ENCODE data around the gene C2orf92. TPM values are rescaled to one million over a fixed set of nuclear protein-coding genes. Genes with fewer than 3 reads are reported as not detected.

C2orf92 gene
- polyA plus RNA-seq, 2 of the 4 experiments (the other 2 are of a cell fraction) = 1.1 to 2.7 TPM

DNA sequence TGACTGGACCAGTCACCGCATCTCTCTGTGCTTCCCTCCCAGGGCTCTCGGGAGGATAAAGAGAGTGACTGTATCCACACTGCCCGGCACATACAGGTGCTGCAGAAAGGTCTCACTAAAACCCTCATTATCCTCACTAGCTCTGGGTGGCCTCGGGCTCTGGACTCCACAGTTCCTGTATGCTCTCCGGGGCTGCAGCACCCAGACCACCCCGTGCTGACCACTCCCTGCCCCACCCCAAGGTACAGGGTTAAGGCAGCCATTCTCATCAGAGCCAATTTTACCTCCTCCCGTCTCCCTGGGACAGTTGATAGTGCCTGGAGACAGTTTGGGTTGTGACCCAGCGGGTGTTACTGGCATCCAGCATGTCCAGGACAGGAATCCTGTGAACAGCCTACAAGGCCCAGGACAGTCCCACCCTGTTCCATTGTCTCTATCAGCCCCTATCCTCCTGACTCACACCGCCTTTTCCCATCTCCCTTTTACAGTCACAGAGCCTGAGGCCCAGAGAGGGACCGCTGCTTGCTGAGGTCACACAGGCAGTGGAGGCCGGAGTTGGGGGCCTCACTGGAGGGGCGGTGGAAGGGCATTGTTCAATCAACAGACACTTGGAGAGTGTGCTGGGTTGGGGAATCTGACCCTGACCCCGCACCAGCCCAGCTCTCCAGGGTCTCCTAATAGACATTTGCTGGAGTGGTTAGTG, 45.6 kb downstream of the C2orf92 start (continued):
- TF ChIP-seq RAD21 (conservative IDR thresholded peaks at IDR 0.05 in 1 of 2, IDR thresholded peaks at IDR 0.05 in 1 of 2) (no peak), TFCP2L1 (CRISPR knock-in tag; IDR thresholded peaks at IDR 0.05) (no peak), HOXB5 (CRISPR knock-in tag; IDR thresholded peaks at IDR 0.05) (no peak), MAFK (IDR thresholded peaks at IDR 0.05; ENCODE audit: partially characterized antibody) (no peak), EP300 (IDR thresholded peaks at IDR 0.05) (no peak), CHD2 (IDR thresholded peaks at IDR 0.05; ENCODE audit: low read length, partially characterized antibody) (no peak), ZSCAN20 (CRISPR knock-in tag; IDR thresholded peaks at IDR 0.05) (no peak), RFX5 (IDR thresholded peaks at IDR 0.05) (no peak)

DNA sequence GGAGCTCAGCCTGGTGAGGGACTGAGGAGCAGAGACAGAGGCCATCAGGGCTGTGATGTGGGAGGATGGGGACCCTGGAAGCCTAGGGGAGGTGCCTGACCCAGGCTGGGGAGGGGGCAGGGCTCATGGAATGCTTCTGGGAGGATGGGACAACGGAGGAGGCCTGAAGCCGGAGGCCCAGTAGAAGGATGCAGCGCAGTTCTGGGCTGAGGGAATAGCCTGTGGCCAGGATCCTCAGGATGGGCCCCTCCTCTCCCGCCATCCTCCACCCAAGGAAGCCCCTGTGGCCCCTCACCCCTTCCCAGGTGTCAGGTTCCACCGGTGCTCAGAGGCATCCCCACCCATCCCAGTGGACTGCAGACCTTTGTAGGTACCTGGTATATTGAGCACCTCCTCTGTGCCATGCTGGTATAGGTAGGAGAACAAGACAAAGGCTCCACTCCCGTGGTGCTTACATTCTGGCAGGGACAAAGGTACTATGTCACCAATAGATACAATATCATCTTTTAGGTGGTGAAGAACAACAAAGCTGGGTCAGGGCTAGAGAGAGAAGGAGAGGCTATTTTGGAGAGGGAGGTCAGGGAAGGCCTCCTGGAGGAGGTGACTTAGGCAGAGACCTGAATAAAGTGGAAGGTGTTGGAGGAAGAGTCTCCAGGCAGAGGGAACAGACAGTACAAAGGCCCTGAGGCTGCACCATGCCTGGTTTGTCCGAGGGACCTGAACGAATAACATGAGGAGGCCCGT, 46.6 kb downstream of the C2orf92 start:
- no peak overlapping the region for H3K4me3 ChIP-seq

DNA sequence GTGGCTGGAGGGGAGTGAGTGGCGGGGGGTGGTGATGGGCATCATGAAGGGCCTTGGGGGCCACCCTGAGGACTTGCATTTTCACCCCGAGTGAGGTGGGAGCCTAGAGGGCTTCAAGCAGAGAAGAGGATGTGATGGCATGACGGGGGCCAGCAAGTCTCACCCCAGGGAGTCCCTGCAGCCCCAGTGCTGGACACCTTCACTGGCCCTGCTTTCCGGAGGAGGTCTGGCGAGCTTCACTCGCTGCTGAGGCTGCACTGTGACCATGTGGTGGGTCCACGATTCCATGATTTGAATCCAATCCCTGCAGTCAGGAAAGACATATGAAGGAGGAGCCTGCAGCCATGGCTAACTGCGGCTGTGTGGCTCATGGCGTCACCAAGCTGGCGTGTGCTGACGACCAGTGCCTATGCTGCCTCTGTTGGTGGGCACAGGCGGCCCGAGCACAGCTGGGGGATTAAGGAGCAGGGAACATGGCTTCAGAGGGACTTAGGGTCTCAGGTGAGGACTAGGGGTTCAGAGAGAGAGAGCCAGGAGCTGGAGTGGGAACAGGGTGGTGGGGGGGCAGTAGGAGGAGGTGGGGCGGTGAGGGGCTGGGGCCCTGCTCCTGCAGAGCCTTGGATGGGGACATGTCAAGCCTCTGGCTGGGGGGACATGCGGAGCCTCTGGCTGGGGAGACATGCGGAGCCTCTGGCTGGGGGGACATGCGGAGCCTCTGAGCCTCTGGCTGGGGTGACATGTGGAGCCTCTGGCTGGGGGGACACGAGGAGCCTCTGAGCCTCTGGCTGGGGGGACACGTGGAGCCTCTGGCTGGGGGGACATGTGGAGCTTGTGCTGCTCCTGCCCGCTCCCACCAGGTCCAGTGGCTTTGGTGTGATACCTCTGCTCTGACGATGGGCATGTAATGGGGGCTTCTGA, 47.4 kb downstream of the C2orf92 start:
- ATAC-seq (no peak), DNase-seq (ENCODE audit: low read depth in 1 of 2, low spot score in 1 of 2) (no peak), FAIRE-seq (no peak)
- ChIA-PET CTCF (interaction anchor here (0.7 kb wide), 1 partner anchor 101 kb away, joined by 3 read pairs; no protein-coding TSS in a partner anchor), POLR2A (no interaction called here)
- WGBS (ENCODE audit: missing lambda C conversion rate) = 58% methylated on average over 17 of the region's 21 CpGs
- no peak overlapping the region for H3K4me2 ChIP-seq
- TF ChIP-seq FOXS1 (CRISPR knock-in tag; IDR thresholded peaks at IDR 0.05) = no peak
- TF ChIP-seq CHD4 (IDR thresholded peaks at IDR 0.05; ENCODE audit: borderline replicate concordance) = no peak
- TF ChIP-seq, protein P1, sequence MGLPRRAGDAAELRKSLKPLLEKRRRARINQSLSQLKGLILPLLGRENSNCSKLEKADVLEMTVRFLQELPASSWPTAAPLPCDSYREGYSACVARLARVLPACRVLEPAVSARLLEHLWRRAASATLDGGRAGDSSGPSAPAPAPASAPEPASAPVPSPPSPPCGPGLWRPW (IDR thresholded peaks at IDR 0.05) = no peak
- no peak for TF ChIP-seq SMC3 (IDR thresholded peaks at IDR 0.05)
- no peak for TF ChIP-seq MAFK (IDR thresholded peaks at IDR 0.05; ENCODE audit: partially characterized antibody)
- TF ChIP-seq CBX2 (IDR thresholded peaks at IDR 0.05; ENCODE audit: borderline replicate concordance, low read depth) = no peak
- H3K27ac ChIP-seq = no peak overlapping the region
- no peaks in the 10 kb centered on the region for H3K4me1 ChIP-seq
- no peaks in the 10 kb centered on the region for H3K9me3 ChIP-seq
- H3K4me3 ChIP-seq = no peak overlapping the region

More for the DNA sequence above, 46.6 kb downstream of the C2orf92 start:
- no peak for TF ChIP-seq NFE2L2 (conservative IDR thresholded peaks at IDR 0.05; ENCODE audit: low read length)
- no peak for TF ChIP-seq BHLHE40 (IDR thresholded peaks at IDR 0.05; ENCODE audit: low read depth, low read length)
- no peak for TF ChIP-seq EHF (CRISPR knock-in tag; IDR thresholded peaks at IDR 0.05)
- TF ChIP-seq, protein P2, sequence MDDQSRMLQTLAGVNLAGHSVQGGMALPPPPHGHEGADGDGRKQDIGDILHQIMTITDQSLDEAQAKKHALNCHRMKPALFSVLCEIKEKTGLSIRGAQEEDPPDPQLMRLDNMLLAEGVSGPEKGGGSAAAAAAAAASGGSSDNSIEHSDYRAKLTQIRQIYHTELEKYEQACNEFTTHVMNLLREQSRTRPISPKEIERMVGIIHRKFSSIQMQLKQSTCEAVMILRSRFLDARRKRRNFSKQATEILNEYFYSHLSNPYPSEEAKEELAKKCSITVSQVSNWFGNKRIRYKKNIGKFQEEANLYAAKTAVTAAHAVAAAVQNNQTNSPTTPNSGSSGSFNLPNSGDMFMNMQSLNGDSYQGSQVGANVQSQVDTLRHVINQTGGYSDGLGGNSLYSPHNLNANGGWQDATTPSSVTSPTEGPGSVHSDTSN (IDR thresholded peaks at IDR 0.05) = no peak
- TF ChIP-seq CBX2 (IDR thresholded peaks at IDR 0.05; ENCODE audit: borderline replicate concordance, low read depth) = no peak
- no peak for TF ChIP-seq MAFK (IDR thresholded peaks at IDR 0.05; ENCODE audit: partially characterized antibody)
- TF ChIP-seq PHF8 (IDR thresholded peaks at IDR 0.05; ENCODE audit: borderline replicate concordance, low read depth) = no peak
- TF ChIP-seq JUNB (IDR thresholded peaks at IDR 0.05) = no peak
- no peak for TF ChIP-seq SMC3 (IDR thresholded peaks at IDR 0.05)
- no peak for TF ChIP-seq FOXS1 (CRISPR knock-in tag; IDR thresholded peaks at IDR 0.05)
- no peak for TF ChIP-seq SREBF2 (IDR thresholded peaks at IDR 0.05)
- no peak for TF ChIP-seq HOXB13 (CRISPR knock-in tag; IDR thresholded peaks at IDR 0.05; ENCODE audit: low read depth)
- TF ChIP-seq POLR2A (IDR thresholded peaks at IDR 0.05; ENCODE audit: low read length) = no peak
- no peak for TF ChIP-seq NR3C1 (IDR thresholded peaks at IDR 0.05)
- no peak for TF ChIP-seq NPAS2 (CRISPR knock-in tag; IDR thresholded peaks at IDR 0.05; ENCODE audit: borderline replicate concordance)
- no peak for TF ChIP-seq CHD2 (IDR thresholded peaks at IDR 0.05; ENCODE audit: low read length, partially characterized antibody)
- TF ChIP-seq KDM5A (IDR thresholded peaks at IDR 0.05) = no peak
- TF ChIP-seq CEBPB (IDR thresholded peaks at IDR 0.05) = no peak
- TF ChIP-seq RFX5 (IDR thresholded peaks at IDR 0.05) = no peak
- TF ChIP-seq, protein P3, sequence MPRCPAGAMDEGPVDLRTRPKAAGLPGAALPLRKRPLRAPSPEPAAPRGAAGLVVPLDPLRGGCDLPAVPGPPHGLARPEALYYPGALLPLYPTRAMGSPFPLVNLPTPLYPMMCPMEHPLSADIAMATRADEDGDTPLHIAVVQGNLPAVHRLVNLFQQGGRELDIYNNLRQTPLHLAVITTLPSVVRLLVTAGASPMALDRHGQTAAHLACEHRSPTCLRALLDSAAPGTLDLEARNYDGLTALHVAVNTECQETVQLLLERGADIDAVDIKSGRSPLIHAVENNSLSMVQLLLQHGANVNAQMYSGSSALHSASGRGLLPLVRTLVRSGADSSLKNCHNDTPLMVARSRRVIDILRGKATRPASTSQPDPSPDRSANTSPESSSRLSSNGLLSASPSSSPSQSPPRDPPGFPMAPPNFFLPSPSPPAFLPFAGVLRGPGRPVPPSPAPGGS (IDR thresholded peaks at IDR 0.05) = no peak
- ATAC-seq (no peak), FAIRE-seq (no peak), DNase-seq (ENCODE audit: low read depth in 1 of 2, low spot score in 1 of 2) (no peak)
- H3K27ac ChIP-seq = no peak overlapping the region
- POLR2A ChIA-PET = no interaction called here
- no peaks in the 10 kb centered on the region for H3K4me1 ChIP-seq
- H3K9me3 ChIP-seq = no peaks in the 10 kb centered on the region
- 67% methylated on average over 7 of the region's 9 CpGs for WGBS (ENCODE audit: missing lambda C conversion rate)
- CTCF ChIA-PET = interaction anchor here (10.0 kb wide), 1 partner anchor 18 kb away, joined by 106 read pairs; no protein-coding TSS in a partner anchor
- H3K4me2 ChIP-seq = no peak overlapping the region
